HepG2 (cell line): ENCODE results near the gene CTNND1. TPM values are rescaled to one million over a fixed set of nuclear protein-coding genes. Genes with fewer than 3 reads are reported as not detected.
A peak's percentile ranks its signal among the peaks of the same experiment; 100 is the strongest.

Experiments used
- SMAD1 ChIP-seq: sonication (generic); formaldehyde crosslinking; IDR thresholded peaks from 2 replicates; pipeline ENCODE4 v1.4.0; 2020; ENCODE audit warnings: missing genetic modification reagents, low read depth, mild to moderate bottlenecking, borderline replicate concordance
- SRSF9 ChIP-seq: fragments of 200-400 bp; formaldehyde crosslinking; IDR thresholded peaks from 2 replicates; pipeline ENCODE4 v1.6.1; 2018; ENCODE audit warnings: borderline replicate concordance, mild to moderate bottlenecking, low read depth, low read length; ENCODE audit not compliant: insufficient read depth, poor library complexity, severe bottlenecking
- ZNF550 ChIP-seq: sonication (generic); formaldehyde crosslinking; IDR thresholded peaks from 2 replicates; pipeline ENCODE4 v1.4.0; 2020; ENCODE audit warnings: mild to moderate bottlenecking, missing genetic modification reagents, borderline replicate concordance
- ZNF670 ChIP-seq: sonication (generic); formaldehyde crosslinking; IDR thresholded peaks from 2 replicates; pipeline ENCODE4 v1.8.0; 2022; ENCODE audit warnings: mild to moderate bottlenecking, missing genetic modification reagents, borderline replicate concordance
- ZNF746 ChIP-seq: sonication (generic); formaldehyde crosslinking; IDR thresholded peaks from 2 replicates; pipeline ENCODE4 v1.8.0; 2022; ENCODE audit warnings: mild to moderate bottlenecking, missing genetic modification reagents
- polyA plus RNA-seq, 8 experiments: library from polyadenylated mRNA; depleted of rRNA in 3 of 8; stranded (reverse) in 7 of 8; unstranded in 1 of 8; fragments of >200 nt; fragmentation: Illumina TruSeq in 4 of 8; extraction: Trizol in 4 of 8; gene quantifications; 2 replicates each; pipeline versions ENCODE4 v1.2.1 to v1.2.3, GENCODE V29; 2011 to 2016; ENCODE audit warnings: low read depth in 4 of 8, missing spikeins in 1 of 8, mixed read lengths in 1 of 8; ENCODE audit not compliant: insufficient read depth in 1 of 8
- total RNA-seq, 5 experiments: library from RNA; depleted of rRNA; stranded (reverse); fragments of >200 nt; fragmentation: Illumina TruSeq; extraction: Trizol; gene quantifications; 2 replicates each; pipeline ENCODE4 v1.2.3, GENCODE V29; 2016; ENCODE audit warnings: low read depth in 1 of 5
- TF ChIP-seq, protein P1 (sequence below): sonication (generic); formaldehyde crosslinking; IDR thresholded peaks from 2 replicates; pipeline ENCODE4 v1.5.0; 2020; ENCODE audit warnings: mild to moderate bottlenecking, missing genetic modification reagents
- TF ChIP-seq, protein P2 (sequence below): IDR thresholded peaks from 2 replicates; pipeline ENCODE4 v1.6.1; 2016; ENCODE audit warnings: missing compliant biosample characterization, missing genetic modification reagents, borderline replicate concordance
- TF ChIP-seq, protein P3 (sequence below): IDR thresholded peaks from 2 replicates; pipeline ENCODE4 v1.6.1; 2016; ENCODE audit warnings: low read depth, missing genetic modification reagents, missing compliant biosample characterization
- TF ChIP-seq, protein P4 (sequence below): sonication (generic); formaldehyde crosslinking; IDR thresholded peaks from 2 replicates; pipeline ENCODE4 v1.4.0; 2020; ENCODE audit warnings: mild to moderate bottlenecking, missing genetic modification reagents

CTNND1 gene
- total and polyA plus RNA-seq, 2 of the 13 experiments (the other 11 are each of a cell fraction or from before 2014, with no cell fraction given) = 117 to 128 TPM

DNA sequence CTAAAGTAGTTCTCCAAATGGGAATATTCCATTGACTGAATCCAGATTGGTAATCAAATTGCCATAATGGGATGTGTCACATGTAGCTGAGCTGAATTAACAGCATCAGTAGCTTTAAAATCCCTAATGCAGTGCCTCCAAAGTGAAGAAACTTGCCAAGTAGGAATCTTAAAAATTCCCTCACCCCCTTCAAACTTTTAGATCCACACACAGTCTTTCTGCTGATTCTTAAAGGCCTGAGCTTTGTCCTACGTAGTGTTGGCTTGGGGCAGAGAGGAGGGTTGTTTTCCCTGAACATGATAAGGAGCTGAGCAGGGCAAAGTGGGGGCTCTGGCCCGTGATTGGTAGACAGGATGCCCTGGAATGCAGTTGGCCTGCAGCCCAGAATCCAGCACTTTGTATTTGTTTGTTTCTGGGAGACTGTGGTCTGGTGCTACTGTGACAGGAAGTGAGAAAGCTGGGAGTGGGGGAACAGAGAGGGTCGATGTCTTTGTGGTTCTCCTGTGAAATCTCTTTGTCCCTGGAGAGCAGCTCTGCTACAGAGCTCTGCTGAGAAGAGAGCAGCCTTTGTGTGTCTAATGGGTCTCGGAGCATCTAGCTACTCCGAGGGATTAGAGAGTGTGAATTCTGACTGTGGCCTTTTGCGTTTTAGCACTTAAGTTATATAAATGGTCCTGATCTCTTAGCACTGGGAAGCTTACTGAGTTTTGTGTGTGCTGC lies 16.9 kb downstream of the CTNND1 start (continued):
- TF ChIP-seq SRSF9 (no peak), ZNF670 (CRISPR knock-in tag) (peak; percentile 67; the same call in 1 of the 2 replicates), SMAD1 (CRISPR knock-in tag) (no peak), ZNF550 (CRISPR knock-in tag) (no peak), ZNF746 (peak; percentile 86; the same call in 1 of the 2 replicates)
- TF ChIP-seq, protein P1, sequence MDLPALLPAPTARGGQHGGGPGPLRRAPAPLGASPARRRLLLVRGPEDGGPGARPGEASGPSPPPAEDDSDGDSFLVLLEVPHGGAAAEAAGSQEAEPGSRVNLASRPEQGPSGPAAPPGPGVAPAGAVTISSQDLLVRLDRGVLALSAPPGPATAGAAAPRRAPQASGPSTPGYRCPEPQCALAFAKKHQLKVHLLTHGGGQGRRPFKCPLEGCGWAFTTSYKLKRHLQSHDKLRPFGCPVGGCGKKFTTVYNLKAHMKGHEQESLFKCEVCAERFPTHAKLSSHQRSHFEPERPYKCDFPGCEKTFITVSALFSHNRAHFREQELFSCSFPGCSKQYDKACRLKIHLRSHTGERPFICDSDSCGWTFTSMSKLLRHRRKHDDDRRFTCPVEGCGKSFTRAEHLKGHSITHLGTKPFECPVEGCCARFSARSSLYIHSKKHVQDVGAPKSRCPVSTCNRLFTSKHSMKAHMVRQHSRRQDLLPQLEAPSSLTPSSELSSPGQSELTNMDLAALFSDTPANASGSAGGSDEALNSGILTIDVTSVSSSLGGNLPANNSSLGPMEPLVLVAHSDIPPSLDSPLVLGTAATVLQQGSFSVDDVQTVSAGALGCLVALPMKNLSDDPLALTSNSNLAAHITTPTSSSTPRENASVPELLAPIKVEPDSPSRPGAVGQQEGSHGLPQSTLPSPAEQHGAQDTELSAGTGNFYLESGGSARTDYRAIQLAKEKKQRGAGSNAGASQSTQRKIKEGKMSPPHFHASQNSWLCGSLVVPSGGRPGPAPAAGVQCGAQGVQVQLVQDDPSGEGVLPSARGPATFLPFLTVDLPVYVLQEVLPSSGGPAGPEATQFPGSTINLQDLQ (CRISPR knock-in tag) = no peak
- TF ChIP-seq, protein P2, sequence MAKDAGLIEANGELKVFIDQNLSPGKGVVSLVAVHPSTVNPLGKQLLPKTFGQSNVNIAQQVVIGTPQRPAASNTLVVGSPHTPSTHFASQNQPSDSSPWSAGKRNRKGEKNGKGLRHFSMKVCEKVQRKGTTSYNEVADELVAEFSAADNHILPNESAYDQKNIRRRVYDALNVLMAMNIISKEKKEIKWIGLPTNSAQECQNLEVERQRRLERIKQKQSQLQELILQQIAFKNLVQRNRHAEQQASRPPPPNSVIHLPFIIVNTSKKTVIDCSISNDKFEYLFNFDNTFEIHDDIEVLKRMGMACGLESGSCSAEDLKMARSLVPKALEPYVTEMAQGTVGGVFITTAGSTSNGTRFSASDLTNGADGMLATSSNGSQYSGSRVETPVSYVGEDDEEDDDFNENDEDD = peak; percentile 13; the same call in 1 of the 2 replicates
- TF ChIP-seq, protein P3, sequence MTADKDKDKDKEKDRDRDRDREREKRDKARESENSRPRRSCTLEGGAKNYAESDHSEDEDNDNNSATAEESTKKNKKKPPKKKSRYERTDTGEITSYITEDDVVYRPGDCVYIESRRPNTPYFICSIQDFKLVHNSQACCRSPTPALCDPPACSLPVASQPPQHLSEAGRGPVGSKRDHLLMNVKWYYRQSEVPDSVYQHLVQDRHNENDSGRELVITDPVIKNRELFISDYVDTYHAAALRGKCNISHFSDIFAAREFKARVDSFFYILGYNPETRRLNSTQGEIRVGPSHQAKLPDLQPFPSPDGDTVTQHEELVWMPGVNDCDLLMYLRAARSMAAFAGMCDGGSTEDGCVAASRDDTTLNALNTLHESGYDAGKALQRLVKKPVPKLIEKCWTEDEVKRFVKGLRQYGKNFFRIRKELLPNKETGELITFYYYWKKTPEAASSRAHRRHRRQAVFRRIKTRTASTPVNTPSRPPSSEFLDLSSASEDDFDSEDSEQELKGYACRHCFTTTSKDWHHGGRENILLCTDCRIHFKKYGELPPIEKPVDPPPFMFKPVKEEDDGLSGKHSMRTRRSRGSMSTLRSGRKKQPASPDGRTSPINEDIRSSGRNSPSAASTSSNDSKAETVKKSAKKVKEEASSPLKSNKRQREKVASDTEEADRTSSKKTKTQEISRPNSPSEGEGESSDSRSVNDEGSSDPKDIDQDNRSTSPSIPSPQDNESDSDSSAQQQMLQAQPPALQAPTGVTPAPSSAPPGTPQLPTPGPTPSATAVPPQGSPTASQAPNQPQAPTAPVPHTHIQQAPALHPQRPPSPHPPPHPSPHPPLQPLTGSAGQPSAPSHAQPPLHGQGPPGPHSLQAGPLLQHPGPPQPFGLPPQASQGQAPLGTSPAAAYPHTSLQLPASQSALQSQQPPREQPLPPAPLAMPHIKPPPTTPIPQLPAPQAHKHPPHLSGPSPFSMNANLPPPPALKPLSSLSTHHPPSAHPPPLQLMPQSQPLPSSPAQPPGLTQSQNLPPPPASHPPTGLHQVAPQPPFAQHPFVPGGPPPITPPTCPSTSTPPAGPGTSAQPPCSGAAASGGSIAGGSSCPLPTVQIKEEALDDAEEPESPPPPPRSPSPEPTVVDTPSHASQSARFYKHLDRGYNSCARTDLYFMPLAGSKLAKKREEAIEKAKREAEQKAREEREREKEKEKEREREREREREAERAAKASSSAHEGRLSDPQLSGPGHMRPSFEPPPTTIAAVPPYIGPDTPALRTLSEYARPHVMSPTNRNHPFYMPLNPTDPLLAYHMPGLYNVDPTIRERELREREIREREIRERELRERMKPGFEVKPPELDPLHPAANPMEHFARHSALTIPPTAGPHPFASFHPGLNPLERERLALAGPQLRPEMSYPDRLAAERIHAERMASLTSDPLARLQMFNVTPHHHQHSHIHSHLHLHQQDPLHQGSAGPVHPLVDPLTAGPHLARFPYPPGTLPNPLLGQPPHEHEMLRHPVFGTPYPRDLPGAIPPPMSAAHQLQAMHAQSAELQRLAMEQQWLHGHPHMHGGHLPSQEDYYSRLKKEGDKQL = peak; percentile 60; the same call in 1 of the 2 replicates
- TF ChIP-seq, protein P4, sequence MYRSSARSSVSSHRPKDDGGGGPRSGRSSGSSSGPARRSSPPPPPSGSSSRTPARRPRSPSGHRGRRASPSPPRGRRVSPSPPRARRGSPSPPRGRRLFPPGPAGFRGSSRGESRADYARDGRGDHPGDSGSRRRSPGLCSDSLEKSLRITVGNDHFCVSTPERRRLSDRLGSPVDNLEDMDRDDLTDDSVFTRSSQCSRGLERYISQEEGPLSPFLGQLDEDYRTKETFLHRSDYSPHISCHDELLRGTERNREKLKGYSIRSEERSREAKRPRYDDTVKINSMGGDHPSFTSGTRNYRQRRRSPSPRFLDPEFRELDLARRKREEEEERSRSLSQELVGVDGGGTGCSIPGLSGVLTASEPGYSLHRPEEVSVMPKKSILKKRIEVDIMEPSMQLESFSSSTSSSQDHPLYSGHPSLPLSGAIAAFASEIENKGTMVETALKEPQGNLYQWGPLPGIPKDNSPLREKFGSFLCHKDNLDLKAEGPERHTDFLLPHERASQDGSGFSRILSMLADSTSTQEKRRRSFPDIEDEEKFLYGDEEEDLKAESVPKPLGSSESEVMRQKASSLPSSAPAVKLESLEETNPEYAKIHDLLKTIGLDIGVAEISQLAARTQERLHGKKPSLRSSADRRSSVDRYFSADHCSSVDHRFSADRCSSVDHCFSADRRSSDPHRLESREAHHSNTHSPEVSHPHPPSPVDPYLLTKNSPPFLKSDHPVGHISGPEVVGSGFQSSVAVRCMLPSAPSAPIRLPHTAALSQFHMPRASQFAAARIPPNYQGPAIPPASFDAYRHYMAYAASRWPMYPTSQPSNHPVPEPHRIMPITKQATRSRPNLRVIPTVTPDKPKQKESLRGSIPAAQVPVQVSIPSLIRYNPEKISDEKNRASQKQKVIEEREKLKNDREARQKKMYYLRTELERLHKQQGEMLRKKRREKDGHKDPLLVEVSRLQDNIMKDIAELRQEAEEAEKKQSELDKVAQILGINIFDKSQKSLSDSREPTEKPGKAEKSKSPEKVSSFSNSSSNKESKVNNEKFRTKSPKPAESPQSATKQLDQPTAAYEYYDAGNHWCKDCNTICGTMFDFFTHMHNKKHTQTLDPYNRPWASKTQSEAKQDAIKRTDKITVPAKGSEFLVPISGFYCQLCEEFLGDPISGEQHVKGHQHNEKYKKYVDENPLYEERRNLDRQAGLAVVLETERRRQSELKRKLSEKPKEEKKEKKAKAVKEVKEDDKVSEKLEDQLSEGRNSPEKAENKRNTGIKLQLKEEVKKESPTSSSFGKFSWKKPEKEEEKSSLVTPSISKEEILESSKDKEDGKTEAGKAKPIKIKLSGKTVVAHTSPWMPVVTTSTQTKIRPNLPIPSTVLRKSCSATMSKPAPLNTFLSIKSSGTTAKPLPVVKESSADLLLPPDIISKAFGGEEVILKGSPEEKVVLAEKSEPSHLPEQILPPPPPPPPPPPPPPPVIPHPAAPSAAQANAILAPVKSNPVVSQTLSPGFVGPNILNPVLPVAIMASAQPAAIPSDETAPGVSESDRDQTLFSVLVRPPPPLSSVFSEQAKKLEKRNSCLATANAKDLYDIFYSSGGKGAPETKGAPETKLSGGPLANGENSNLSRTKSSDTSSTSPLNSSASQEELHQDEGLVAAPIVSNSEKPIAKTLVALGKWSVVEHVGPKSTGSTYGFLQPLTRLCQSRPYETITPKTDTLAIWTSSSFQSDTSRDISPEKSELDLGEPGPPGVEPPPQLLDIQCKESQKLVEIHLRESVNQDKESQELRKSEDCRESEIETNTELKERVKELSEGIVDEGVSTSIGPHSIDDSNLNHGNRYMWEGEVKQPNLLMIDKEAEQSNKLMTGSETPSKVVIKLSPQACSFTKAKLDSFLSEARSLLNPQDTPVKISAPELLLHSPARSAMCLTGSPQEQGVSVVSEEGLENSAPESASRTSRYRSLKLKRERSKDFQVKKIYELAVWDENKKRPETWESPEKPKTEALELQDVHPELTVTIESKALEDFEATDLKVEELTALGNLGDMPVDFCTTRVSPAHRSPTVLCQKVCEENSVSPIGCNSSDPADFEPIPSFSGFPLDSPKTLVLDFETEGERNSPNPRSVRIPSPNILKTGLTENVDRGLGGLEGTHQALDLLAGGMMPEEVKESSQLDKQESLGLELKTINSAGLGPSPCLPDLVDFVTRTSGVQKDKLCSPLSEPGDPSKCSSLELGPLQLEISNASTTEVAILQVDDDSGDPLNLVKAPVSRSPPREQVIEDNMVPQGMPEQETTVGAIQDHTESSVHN (CRISPR knock-in tag) = 0 out of 2 replicates have a peak, but pooled peaks have one; percentile 45
